Transverse colon (tissue), 4 donors: ENCODE data around the gene TMTC2. TPM values are rescaled to one million over a fixed set of nuclear protein-coding genes. Genes with fewer than 3 reads are reported as not detected.

Experiments used
- DNase-seq: peaks from one replicate; pipeline ENCODE4 v3.0.0-alpha.2; 2019
- H3K27ac ChIP-seq, 4 donors: fragments of 200-600 bp; sonication (generic); 2 replicates each; pipeline ENCODE4 v1.5.1; 2016 to 2018; ENCODE audit warnings: inconsistent platforms in 4 of 4
- H3K27me3 ChIP-seq: fragments of 200-600 bp; sonication (generic); 2 replicates; pipeline ENCODE4 v1.5.1; 2017; ENCODE audit warnings: inconsistent platforms
- H3K36me3 ChIP-seq, 4 donors: fragments of 200-600 bp; sonication (generic); 2 replicates each; pipeline ENCODE4 v1.5.1; 2017 to 2019; ENCODE audit warnings: inconsistent platforms in 4 of 4
- H3K4me1 ChIP-seq, 4 donors: fragments of 200-600 bp; sonication (generic); 2 replicates each; pipeline ENCODE4 v1.5.1; 2017 to 2020; ENCODE audit warnings: inconsistent platforms in 4 of 4
- H3K4me3 ChIP-seq, 4 donors: fragments of 200-600 bp; sonication (generic); 1 replicate in 1 of 4; 2 replicates in 3 of 4; pipeline versions ENCODE4 v1.5.1 to v1.6.1; 2017 to 2019; ENCODE audit warnings: inconsistent platforms in 4 of 4
- H3K9me3 ChIP-seq, 2 donors: fragments of 200-600 bp; sonication (generic); 2 replicates each; pipeline ENCODE4 v1.5.1; 2017 to 2019; ENCODE audit warnings: inconsistent platforms in 2 of 2
- CTCF ChIP-seq, 5 experiments: fragments of 200-600 bp in 3 of 5; fragments of 450-650 bp in 2 of 5; sonication (generic) in 3 of 5; IDR thresholded peaks; 1 replicate in 2 of 5; 2 replicates in 3 of 5; pipeline ENCODE4 v1.5.1; 2016 to 2017; ENCODE audit warnings: antibody characterized with exemption in 5 of 5, inconsistent platforms in 3 of 5, mild to moderate bottlenecking in 2 of 5, moderate library complexity in 1 of 5
- EP300 ChIP-seq: sonication (generic); formaldehyde crosslinking; IDR thresholded peaks from one replicate; pipeline ENCODE4 v1.6.1; 2017; ENCODE audit warnings: antibody characterized with exemption, low read depth
- POLR2A ChIP-seq: fragments of 450-650 bp; IDR thresholded peaks from one replicate; pipeline ENCODE4 v1.6.1; 2016; ENCODE audit warnings: antibody characterized with exemption, mild to moderate bottlenecking, moderate library complexity
- POLR2AphosphoS5 ChIP-seq, 3 donors: sonication (generic); formaldehyde crosslinking; IDR thresholded peaks; one replicate each; pipeline ENCODE4 v1.6.1; 2016; ENCODE audit warnings: antibody characterized with exemption in 3 of 3
- WGBS, 2 donors: methylation state at CpG; one replicate each; pipeline ENCODE4 v1.1.5; 2018; ENCODE audit warnings: low coverage in 1 of 2; 5-methylcytosine and 5-hydroxymethylcytosine counted together
- in situ Hi-C, 4 donors: fragments of 200-750 bp; cut with MboI; loops; one replicate each; pipeline versions ENCODE4 v1.15.0 to v1.15.1; 2017; ENCODE audit warnings: low sequenced_read_pairs in 3 of 4, low pct_ligation_motif_present in 1 of 4, low pct_unique_long_range_greater_than_20kb in 1 of 4
- intact Hi-C: fragments of 100-400 bp; cut with DNase I; formaldehyde crosslinking; loops from one replicate; pipeline ENCODE4 v1.15.1; 2023; ENCODE audit warnings: low total_unique reads
- total RNA-seq, 4 donors: library from RNA; depleted of rRNA; stranded (reverse); fragments of >200 nt; gene quantifications; one replicate each; pipeline ENCODE4 v1.1.0, GENCODE V29; 2016

Gene TMTC2
- total RNA-seq, 4 donors from 2014 or later = 11.3 to 19.8 (median 17.1) TPM

GRCh38 chr12:82818271-82819035 lies 131.7 kb downstream of the TMTC2 start:
- H3K9me3 ChIP-seq = no peaks in the 10 kb centered on the region
- 97 to 100% methylated on average over 1 of the region's 1 CpG for WGBS, 2 donors
- DNase-seq = no peak
- no peak overlapping the region for H3K4me3 ChIP-seq
- TF ChIP-seq POLR2AphosphoS5 (IDR thresholded peaks at IDR 0.05) (no peak), EP300 (no peak), CTCF (IDR thresholded peaks at IDR 0.05) (no peak), POLR2A (no peak)
- in situ Hi-C loops = no loop called here
- no peaks in the 10 kb centered on the region for H3K36me3 ChIP-seq
- no peak overlapping the region for H3K27ac ChIP-seq
- H3K4me1 ChIP-seq = peaks cover 0 to 4% (median 0%) of the 10 kb centered on the region in 4 donors
- intact Hi-C loops = no loop called here
- H3K27me3 ChIP-seq = no peaks in the 10 kb centered on the region

DNA sequence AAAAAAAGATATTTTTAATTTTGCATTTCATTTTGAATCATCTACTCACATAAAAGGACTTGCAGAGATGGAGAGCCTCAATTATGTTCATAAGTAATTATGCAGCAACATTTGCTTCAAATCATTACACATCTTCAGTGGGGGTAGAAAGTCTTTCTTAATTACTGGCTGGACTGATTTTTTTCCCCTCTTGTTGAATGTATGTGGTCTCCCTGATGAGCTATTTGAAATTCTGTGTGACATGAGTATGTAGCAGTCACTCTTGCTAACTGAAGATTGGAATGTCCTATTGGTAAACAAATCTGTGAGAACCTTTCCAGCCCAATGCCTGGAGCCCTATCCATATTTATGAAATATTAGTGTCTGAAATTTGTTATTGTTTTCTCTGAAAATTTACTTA lies 139.8 kb downstream of the TMTC2 start:
- no peak overlapping the region for H3K4me3 ChIP-seq
- no peaks in the 10 kb centered on the region for H3K9me3 ChIP-seq
- intact Hi-C loops = no loop called here
- no peaks in the 10 kb centered on the region for H3K36me3 ChIP-seq
- no peaks in the 10 kb centered on the region for H3K4me1 ChIP-seq
- TF ChIP-seq EP300 = no peak
- TF ChIP-seq POLR2AphosphoS5 (IDR thresholded peaks at IDR 0.05) = no peak
- TF ChIP-seq POLR2A = no peak
- TF ChIP-seq CTCF (IDR thresholded peaks at IDR 0.05) = no peak
- in situ Hi-C loops = no loop called here
- no peaks in the 10 kb centered on the region for H3K27me3 ChIP-seq
- DNase-seq = no peak
- no peak overlapping the region for H3K27ac ChIP-seq

- Histone ChIP-seq H3K27ac (no peak overlapping the region), H3K4me1 (peaks cover 0 to 9% (median 0%) of the 10 kb centered on the region in 4 donors), H3K27me3 (no peaks in the 10 kb centered on the region), H3K4me3 (no peak overlapping the region), H3K9me3 (no peaks in the 10 kb centered on the region), H3K36me3 (no peaks in the 10 kb centered on the region)
- DNase-seq = no peak
- TF ChIP-seq EP300 (no peak), POLR2A (no peak), POLR2AphosphoS5 (IDR thresholded peaks at IDR 0.05) (no peak), CTCF (IDR thresholded peaks at IDR 0.05) (no peak)
- intact Hi-C loops (no loop called here), in situ Hi-C loops (no loop called here)
- 78 to 88% methylated on average over 2 of the region's 2 CpGs for WGBS, 2 donors
These were observed 145.4 kb downstream of the TMTC2 start for GRCh38 chr12:82832096-82832495.

GRCh38 chr12:82832981-82833380 lies 146.3 kb downstream of the TMTC2 start:
- Histone ChIP-seq H3K9me3 (no peaks in the 10 kb centered on the region), H3K4me3 (no peak overlapping the region), H3K36me3 (no peaks in the 10 kb centered on the region), H3K27me3 (no peaks in the 10 kb centered on the region), H3K27ac (no peak overlapping the region), H3K4me1 (peaks cover 0 to 9% (median 0%) of the 10 kb centered on the region in 4 donors)
- intact Hi-C loops (no loop called here), in situ Hi-C loops (no loop called here)
- TF ChIP-seq POLR2AphosphoS5 (IDR thresholded peaks at IDR 0.05) (no peak), CTCF (IDR thresholded peaks at IDR 0.05) (no peak), POLR2A (no peak), EP300 (no peak)
- WGBS, 2 donors = 51 to 52% methylated on average over 3 of the region's 3 CpGs
- DNase-seq = no peak
